Renal pelvis (tissue), 4 donors: Measurements from ENCODE around the gene CAMK1. TPM values are rescaled to one million over a fixed set of nuclear protein-coding genes. Genes with fewer than 3 reads are reported as not detected.
"Not testable (repeated sequence)": the region's sequence is repeated elsewhere in the genome, so short reads cannot be mapped to it uniquely, and the experiment has no call there.

Experiments used
- DNase-seq: peaks from one replicate; pipeline ENCODE4 v3.0.0-alpha.2; 2013
- polyA plus RNA-seq, 3 donors: library from polyadenylated mRNA; unstranded; fragments of 120-200 nt; gene quantifications; one replicate each; pipeline ENCODE4 v1.2.1, GENCODE V29; 2013; ENCODE audit not compliant: insufficient read length in 3 of 3

The CAMK1 gene
- polyA plus RNA-seq, 3 donors, result 17.5 to 24.1 (median 22.8) TPM

DNA sequence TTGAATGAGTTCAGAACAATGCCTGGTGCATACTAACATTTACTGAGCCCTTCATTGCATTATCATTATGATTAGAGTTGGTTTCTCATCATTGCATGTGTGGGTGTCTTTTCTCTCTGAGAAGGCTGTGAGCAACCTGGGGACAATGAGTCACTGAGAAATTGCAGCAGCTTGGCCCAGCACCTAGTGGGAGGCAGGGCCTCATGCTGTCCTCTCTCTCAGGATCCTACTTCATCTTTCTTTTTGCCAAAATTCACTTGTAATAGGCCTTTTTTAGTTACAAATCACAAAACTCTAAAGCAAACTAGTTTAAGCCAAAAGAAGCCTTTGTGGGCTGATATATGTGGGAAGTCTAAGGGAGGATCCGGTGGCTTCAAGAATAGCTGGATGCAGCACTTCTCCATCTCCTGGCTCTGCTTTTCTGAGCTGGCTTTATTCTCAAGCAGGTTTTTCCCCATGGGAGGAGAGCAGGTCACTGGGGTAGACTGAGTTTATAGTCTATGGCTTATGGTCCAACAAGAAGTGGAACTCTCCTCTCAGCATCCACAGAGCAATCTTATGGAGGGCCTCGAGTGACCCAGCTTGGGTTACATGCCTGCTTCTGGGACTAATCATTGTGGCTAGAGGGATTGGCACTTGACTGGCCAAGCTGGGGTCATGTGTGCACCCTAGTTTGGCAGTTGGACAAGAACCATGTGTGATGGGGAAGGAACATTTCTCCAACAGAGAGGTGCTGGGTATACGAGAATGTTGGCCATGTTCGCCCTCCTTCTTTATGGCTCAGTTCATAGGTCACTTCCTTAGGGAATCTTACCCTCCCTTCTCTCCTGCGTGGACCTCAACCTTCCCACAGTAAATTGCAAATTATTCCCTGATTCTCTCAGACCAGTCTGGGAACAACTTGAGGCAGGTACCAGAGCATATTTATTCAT lies 8.7 kb upstream of the CAMK1 start:
- DNase-seq, result no peak

DNA sequence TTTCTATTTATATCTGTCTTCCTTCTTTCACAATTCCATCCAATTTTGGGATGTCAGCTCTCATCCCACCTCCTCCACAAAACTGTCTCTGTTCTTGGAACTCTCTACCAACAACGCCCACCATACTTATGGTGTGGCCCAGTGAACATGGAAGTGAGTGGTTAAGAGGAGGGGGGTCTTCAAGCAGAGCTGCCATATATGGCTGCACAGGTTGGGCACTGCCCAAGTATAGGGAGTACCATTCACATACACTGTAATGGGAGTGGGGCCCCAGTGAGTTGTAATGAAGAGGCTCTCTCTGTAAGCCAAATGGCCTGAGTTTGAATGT lies 7.9 kb upstream of the CAMK1 start:
- no peak for DNase-seq

DNA sequence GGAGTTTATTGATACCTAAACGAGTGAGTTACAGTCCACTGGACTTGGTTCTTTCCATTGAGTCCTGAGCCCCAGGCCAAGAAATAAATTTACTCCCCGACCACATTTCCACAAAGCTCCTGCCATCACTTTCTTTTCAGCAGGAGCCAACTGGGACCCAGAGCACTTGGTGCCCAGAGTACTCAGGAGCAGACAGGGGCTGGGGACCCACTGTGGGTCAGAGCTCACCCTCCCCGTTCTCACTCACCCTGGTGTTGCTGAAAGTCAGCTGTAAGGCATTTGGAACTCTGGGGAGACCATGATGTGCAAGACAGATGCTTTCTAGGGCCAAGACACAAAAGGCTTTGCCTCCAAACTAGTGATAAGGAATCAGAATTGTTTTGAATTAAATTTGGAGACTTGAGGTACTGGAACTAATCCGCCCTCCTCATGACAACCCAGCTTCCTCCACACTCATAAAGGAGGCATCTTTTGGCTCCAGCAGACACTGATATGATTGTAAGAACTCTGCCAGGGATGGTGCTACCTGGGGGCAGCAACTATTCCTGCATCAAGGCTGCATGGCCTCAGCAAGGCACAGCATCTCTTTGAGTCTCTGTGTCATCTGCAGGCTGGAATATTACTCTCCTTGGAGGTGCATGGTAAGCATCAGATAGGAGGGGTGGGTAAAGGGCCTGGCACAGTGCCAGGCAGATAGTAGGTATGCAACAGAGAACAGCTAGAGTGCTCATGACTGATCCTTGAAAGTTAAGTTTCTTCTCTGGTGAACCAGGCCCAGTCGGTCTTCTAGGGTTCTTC lies 7.3 kb upstream of the CAMK1 start:
- DNase-seq, result no peak

DNA sequence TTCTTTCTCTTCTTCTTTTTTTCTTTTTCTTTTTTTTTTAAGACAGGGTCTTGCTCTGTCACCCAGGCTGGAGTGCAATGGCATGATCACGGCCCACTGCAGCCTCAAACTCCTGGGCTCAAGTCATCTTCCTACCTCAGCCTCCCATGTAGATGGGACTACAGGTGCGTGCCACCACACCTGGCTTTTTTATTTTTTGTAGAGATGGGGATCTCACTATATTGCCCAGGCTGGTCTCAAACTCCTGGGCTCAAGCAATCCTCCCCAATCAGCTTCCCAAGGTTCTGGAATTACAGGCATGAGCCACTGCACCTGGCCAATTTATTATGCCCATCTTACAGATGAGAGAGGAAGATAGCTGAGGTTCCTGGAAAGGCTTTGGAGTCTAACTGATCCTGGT lies 1.3 kb upstream of the CAMK1 start:
- not testable (repeated sequence) for DNase-seq

DNA sequence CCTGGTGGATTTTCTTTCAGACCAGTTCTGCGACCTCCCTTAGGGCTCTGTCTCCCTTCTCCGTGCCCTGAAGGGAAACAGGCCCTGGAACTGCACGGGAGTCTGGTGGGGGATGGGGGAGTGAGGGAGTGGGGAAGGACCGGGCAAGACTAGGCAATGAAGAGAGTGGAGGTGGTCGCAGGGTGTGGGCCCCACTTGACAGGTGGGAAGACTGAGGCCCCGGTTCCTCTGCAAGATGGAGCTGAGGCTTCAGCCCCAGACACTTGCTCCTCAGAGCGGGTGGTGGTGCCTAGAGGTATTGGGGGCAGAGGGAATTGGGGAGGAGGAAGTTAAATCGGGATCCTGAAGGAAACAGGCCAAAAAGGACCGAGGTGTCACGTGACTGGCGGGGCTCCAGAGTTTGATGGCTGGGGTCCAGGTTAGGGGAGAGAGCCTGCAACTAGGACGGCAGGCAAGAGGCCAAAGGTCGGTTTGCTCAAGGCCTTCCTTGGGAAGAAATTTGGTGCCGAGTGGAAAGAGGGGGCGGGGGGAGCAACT lies 597 bp upstream of the CAMK1 start:
- DNase-seq, result peak; percentile 66

DNA sequence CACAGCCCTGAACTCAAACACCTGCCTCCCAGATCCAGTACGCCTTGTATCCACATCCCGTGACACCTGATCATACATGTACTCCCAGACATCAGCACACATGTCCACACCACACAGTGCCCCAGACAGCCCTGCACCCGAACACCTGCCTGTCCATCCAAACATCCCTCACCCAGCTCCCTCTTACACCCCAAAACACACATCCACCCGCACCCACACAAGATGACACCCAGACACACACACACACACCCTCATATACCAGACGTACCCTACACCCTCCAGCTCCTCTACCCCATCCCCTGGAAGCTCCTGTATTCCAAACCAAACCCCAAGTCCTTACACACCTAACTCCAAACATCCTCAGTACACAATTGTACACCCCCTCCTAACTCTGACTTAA lies 735 bp downstream of the CAMK1 start:
- no peak for DNase-seq

DNA sequence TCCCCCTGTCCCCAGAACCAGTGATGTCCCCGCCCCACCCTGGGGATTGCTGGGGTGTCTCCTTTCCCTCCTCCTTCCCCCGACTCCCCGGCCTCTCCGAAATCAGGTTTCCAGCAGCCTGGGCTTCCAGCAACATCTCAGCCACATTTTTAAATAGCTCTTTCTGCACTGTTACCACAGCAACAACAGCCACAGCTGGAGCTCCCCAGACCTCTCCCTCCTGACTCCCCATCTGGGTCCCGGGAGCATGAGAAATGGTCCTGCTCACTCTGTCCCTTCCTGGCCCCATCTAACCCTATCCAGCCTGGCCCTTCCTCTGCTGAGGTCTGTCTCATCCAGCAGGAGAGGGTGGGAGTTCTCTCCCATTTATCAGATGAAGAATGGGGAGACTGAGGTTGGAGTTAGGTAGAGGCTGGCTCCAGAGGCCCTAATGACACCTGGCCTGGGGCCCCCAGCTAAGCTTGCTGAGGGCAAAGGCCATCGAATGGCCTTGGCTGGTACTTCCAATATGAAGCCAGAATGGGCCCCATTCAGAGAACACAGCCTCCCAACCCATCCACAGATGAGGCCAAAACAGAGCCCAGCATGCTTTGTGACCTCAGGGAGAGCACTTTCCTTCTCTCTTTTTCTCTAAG lies 1.5 kb downstream of the CAMK1 start:
- DNase-seq, result no peak

DNA sequence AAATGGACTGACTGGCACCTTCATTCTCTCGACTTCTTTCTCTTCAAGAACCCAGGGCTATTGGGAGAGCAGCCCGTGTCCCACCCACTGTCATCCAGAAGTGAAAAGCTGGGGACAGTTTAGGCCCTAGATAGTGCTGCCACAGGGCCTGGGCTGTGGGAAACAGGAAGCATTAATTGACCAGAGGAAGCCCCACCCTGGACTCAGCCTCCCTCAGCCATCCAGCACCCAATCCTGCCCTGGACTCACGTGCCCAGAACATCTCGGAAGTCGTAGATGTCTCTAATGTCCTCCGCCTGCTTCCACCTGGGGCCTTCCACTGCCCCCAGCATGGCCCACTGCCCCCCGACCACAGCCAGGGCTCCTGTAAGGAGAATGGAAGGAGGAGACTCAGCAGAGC lies 2.3 kb downstream of the CAMK1 start:
- no peak for DNase-seq

DNA sequence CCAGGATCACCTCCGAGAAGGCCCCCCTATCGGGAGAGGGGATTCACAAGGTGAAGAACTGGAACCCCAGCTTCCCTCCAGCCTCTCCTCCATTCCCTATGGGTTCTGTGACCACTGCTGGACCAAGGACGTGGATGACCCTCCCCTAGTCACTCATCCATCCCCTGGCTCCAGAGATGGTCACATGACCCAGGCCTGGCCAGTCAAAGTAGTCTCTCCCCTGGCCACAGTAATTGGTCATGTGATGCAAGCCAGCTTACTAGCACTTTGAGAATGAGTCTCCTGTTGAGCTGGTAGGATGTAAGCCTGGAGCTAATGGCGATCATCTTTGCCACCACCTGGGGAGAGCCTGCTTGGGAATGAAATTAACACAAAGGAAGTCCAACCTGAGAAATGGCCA lies 3.9 kb downstream of the CAMK1 start:
- DNase-seq, result no peak

DNA sequence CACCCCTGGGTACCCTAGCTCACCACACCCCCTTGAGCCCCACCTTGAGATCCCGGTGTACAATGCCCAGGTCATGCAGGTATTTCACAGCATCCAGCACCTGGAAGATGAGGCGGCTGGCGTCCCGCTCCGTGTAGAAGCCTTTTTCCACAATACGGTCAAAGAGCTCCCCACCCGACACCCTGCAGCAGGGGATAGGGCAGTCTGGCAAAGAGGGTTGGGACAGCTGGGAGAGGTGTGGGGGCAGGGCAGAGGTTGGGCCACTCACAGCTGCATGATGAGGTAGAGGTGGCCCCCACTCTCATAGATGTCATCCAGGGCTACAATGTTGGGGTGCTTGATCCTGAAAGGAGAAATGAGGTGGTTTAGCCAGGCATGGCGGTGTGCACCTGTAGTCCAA lies 6.9 kb downstream of the CAMK1 start:
- no peak for DNase-seq

DNA sequence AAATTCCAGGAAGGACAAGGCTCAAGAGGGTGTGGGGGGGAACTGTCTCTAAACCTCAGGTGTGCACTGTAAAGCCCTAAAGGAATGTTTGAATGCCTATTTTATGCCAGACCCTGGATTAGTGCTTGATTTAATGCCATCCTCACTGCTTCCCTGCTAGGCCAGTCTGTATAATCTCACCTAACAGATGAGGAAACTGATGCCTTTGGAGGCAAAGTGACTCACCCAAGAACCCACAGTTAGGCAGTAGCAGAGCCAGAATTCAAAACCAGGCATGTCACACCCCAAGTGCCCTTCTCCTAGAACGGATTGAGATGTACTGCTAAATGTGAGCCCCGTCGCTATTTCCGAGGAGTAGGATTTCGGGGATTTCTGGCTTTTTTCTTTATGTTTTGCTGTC lies 7.8 kb downstream of the CAMK1 start:
- DNase-seq, result no peak

DNA sequence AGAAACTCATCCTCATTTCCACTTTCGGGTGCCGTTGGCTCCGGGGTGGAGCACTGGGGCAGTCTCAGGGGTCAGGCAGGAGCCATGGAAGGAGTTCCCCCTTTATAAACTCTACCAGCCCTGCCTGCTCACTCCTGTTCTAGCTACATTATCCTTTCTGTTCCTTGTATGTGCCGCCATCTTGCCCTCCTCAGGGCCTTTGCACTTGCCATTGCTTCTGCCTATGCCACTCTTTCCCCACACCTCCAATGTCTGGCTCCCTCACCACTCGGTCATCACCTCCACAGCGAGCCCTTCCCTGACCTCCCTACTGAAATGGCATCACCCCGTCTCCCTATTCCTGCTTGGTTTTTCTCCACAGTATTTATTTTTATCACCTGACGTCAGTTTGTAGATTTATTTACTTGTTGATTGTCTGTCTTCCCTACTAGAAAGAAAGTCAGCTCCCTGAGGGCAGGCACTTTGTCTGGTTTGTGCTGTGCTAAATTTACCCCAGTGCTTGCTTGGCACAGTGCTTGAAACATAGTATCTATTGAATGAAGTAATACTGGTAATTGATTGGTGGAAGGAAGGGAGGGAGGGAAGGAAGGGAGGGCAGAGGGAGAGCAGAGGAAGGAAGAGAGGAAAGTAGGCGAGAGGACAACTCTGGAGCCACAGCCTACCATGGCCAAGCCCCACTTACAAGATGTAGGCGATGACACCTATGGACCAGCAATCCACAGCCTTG lies 8.8 kb downstream of the CAMK1 start:
- no peak for DNase-seq

DNA sequence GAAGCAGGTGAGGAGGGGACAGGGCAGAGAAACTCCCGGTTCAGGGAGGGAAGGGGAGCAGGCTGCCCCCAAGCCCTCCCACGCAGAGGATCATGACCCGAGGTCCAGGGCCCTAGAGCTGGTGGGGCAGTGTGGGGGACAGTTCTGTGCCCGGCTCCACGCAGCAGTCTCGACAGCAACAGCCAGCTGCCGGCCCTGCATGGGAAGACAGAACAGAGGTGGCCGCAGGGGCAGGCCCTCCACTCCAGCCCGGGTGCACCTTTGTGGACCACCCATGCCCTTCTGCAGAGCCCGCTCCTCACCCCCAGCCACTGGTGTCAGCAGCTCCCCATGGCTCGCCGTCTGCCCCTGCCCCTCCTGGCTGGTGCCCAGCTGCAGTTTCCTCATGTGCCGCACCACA lies 12.3 kb downstream of the CAMK1 start:
- DNase-seq, result no peak

DNA sequence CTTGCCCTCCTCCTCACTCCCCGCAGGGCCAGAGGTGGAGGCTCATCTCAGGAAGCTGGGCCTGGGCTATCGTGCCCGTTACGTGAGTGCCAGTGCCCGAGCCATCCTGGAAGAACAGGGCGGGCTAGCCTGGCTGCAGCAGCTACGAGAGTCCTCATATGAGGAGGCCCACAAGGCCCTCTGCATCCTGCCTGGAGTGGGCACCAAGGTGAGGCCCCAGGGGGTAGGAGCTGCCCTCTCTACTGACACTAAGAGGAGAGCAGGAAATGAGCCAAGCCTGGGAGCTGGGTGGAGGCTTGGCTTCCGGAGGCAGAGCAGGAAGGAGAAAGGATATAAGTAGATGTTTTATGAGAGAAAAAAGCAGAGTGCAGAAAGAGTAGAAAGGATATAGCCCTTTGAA lies 15.1 kb downstream of the CAMK1 start:
- DNase-seq, result no peak

DNA sequence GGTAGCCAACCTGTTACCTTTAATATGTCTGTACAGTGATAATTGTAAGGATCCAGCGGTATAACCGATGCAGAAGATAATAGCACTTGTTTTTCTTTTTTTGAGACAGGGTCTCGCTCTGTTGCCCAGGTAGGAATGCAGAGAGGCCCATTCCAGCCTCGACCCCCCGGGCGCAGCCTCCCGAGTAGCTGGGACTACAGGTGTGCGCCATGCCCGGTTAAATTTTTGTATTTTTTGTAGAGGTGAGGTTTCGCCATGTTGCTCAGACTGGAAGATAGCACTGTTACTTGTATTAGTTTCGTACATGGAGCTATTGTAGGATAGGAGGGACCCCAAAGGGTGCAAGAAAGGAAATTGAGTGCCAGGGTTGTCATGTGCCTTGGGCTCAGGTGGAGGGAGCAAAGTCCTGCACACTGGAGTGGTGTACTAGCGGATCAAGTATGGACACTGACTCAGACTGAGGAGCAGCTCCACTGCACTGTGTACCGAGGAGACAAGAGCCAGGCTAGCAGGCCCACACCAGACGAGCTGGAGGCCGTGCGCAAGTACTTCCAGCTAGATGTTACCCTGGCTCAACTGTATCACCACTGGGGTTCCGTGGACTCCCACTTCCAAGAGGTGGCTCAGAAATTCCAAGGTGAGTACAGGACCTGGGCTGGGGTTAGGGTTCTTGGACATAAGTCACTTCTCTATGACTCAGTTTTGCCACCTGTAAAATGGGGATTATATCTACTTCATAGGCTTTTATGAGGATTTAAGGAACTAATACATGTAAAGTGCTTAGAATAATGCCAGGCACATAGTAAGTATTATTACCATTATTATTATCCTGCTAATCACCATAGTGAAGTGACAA lies 19.0 kb downstream of the CAMK1 start:
- no peak for DNase-seq

DNA sequence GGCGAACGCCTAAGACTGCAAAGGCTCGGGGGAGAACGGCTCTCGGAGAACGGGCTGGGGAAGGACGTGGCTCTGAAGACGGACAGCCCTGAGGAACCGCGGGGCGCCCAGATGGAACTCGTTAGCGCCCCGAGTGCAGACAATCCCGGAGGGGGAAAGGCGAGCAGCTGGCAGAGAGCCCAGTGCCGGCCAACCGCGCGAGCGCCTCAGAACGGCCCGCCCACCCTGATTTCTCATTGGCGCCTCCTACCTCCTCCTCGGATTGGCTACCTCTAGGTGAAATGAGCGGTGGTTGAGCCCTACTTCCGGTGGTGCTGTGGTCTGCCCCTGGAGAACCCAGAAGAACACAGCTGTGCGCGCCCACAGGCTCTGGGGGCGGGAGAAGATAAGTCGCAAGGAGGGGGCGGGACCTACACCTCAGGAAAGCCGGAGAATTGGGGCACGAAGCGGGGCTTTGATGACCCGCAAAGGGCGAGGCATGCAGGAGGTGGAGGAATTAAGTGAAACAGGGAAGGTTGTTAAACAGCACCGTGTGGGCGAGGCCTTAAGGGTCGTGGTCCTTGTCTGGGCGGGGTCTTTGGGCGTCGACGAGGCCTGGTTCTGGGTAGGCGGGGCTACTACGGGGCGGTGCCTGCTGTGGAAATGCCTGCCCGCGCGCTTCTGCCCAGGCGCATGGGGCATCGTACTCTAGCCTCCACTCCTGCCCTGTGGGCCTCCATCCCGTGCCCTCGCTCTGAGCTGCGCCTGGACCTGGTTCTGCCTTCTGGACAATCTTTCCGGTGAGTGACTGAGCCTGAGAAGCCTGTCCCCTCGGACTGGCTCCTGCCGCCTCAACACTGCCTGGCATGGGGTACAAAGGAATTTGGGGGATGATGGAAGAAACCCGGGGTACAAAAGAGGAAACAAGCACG lies 19.8 kb downstream of the CAMK1 start, which contains the start of gene OGG1:
OGG1 (plus strand) TSS at position 308 of the 911 bp plus-strand sequence; CDS start at position 643, 335 bp downstream.
- peak; percentile 98 for DNase-seq

DNA sequence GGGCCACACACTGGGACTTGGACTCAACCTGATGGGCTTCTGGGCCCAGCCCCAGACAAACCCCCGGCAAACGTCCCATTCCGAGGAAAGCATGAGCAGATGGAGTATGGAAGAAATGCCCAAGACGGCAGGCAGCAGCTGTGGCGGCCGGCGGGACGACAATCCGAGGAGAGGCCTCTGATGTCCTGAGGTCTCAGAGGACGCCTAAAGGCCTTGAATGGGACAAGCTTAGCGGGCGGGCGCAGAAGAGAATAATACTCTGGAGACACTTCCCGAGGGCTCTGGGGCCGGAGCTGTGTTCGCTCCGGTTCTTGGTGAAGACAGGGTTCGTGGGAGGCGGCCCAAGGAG lies 20.5 kb downstream of the CAMK1 start:
- no peak for DNase-seq

DNA sequence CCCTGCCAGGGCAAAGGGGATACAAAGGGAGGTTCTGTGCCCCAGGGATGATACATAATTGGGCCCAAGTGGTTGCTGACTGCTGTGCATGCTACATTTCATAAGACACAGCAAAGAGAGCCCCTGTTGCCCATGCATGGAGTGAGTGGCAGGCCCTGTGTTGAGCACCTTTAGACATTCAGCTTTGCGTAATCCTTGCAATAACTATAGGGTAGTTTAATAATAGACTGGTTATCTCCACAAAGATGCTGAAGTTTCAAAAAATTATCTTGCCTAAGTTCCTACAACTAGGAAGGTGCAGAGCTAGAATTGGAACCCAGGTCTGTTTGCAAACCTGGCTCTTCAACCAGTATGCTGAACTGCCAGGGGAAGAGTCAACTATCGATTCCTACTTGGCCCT lies 21.7 kb downstream of the CAMK1 start:
- DNase-seq, result no peak

DNA sequence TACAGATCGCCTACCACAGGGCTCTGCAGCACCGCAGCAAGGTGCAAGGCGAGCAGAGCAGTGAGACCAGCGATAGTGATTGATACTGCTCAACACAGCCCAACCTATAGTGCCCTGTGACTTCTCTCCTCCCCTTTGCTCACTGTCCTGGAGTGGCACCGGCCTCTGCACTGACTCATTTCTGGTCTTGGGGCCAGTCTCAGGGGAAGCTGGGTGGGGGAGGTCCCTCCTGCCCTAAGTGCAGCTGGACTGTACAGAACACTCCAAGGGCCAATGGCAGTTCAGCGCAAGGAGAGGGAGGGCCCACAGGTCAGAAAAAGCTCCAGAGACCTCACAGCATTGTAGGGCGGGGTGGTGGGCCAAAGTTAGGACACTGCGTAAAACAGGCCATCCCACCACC lies 22.5 kb downstream of the CAMK1 start:
- DNase-seq, result no peak

DNA sequence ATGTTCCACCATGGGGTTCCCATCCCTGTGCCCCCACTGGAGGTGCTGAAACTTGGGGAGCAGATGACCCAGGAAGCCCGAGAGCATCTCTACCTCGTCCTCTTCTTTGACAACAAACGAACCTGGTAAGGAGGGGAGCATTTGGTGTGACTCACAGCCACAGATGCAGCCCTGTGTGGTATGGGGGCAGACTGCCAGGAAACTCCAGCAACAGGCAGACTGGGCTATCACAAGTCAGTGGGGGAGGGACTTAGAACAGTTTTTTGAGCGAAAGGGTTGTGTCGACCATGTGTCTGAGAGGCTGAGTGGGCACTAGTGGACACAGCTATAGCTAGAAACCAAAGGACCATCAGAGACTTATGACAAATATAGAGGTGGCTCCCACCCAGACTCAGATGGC lies 23.4 kb downstream of the CAMK1 start:
- DNase-seq, result no peak
